NCI-H2081 (cell line): ENCODE results near the gene DNAJC1.
A peak's percentile ranks its signal among the peaks of the same experiment; 100 is the strongest.

Source experiments
- DNase-seq, 2 experiments: peaks; one replicate each; lab custom pipeline; 2025; lab: John Stamatoyannopoulos, UW

The DNAJC1 gene

GRCh38 chr10:22006379-22006884 lies 2.9 kb upstream of the DNAJC1 start:
- DNase-seq, result no peak

DNA sequence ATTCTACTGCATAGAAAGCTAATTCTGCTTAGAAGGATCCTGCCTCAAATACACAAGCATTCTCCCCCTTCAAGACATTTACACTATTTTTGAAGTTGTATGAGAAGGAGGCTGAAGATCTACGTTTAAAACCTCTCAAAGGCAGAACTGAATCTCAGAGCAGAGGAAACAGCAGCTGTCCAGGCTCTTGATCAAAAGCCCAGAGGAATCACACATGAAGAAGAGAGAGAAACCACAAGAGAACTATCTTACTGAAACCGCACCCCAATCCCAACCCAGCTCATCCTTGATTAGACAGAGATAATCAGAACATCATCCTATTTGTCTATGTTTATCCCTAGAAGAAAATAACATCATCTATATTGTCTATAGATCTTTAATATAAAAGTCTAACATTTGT lies 2.2 kb upstream of the DNAJC1 start:
- DNase-seq, result no peak

DNA sequence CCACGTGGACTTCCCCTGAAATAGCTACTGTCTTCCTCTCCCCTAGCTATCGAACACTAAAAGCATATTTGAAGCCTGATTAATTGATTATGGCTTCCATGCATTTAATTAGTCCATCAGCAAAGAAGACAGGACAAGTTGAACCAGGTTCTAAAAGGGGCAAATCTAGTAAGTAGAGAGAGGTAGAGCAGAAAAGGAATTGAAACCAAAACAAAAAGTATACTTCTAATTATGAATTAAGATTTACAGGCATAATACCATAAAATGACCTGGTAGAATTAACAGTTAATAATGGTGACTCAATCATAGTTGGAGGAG lies 393 bp upstream of the DNAJC1 start:
- no peak for DNase-seq

DNA sequence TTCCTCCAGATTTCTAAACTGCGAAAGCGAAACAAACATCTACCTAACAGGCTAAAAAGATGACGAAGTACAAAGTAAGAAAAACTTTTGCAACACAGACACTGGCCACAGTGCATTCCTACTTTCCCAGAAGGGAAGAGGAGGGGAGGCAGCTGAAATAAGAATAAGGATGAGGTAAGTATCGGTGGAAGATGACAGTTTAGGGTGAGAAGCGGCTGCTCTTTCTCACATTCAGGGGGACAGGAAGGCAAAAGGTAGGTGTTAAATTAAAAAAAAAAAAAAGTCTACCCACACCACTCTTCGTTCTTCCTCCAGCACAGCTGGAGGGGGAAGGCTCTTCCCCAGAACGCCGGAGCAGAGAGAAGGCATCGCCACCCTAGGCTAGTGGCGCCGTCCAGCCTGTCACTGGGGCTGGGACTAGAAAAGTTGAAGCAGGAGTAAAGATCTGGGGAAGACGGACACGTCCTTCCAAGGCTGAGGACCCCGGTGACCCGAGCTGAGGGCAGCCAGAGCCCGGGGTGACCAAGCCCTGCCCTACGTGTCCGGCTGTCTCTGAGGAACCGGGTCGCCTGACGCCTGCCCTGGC lies 846 bp downstream of the DNAJC1 start:
- no peak for DNase-seq

- DNase-seq, result no peak
These were observed 8.0 kb downstream of the DNAJC1 start for GRCh38 chr10:21995557-21995956.

GRCh38 chr10:21993360-21994001 lies 10.0 kb downstream of the DNAJC1 start:
- DNase-seq, result peak in 1 of 2 experiments; percentile 1

DNA sequence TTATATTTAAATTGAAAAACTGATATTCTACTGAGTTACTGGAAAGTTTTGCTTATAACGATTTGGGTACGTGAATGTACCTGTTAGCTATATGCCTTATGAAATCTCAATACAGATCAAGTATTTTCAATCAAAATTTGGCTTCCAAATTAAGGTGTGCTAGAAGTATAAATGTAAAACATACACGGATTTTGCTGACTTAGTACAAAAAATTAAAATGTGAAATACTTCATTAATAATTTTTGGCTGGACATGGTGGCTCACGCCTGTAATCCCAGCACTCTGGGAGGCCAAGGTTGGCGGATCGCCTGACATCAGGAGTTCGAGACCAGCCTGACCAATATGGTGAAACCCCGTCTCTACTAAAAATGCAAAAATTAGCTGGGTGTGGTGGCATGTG lies 11.7 kb downstream of the DNAJC1 start:
- DNase-seq, result no peak

DNA sequence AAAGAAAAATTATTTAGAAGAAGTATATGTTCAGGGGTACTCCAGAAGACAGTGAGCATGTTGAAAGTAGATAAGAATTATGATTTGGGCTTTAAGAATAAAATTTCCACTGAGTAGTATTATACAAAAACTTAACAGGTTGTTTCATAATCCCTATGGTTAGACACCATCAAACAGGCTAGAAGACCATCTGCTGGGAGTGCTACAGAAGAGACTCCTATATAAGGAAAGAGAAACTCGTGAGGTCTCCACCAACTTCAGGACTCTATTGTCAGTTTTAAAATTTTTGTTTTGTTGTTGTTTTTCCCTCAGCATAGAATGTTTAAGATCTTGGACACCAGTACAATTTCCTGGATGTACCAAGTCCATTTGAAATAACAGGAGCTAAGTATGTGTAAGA lies 13.1 kb downstream of the DNAJC1 start:
- DNase-seq, result no peak

- peak; percentile 39 to 55 for DNase-seq
These were observed 13.9 kb downstream of the DNAJC1 start for GRCh38 chr10:21989453-21990154.

DNA sequence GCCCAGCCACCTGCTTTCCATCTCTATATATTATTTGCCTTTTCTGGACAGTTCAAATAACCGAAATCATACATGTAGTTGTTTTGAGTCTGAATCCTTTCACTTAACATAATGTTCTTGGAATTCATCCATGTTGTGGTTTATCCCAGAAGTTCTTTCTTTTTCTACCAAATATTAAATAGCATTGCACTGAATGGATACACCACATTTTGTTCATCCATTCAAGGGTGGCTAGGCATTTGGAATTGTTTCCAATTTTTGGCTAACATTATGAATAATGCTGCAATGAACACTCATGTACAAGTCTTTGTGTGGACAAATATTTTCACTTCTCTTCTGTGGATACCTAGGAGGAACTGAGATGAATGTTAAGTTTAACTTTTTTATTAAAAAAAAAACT lies 18.0 kb downstream of the DNAJC1 start:
- DNase-seq, result no peak

DNA sequence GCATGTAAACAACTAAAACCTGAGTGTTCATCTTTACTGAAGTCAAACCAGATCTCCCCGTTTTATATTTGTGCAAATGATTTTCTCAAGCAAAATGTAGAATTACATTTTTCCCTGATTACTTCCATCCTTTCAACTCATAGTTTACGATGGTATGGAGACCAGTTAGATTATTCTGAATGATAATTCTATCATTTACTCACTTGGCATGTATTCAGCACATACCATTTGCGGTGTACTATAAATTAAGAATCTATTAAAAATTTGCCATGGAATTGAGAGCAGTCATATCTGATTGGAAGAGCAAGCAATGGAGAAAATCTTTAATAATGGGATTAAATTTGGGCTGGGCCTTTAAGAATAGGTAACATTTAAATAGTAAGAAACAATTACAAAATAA lies 22.4 kb downstream of the DNAJC1 start:
- DNase-seq, result no peak

- no peak for DNase-seq
These were observed 22.8 kb downstream of the DNAJC1 start for GRCh38 chr10:21980691-21981090.

DNA sequence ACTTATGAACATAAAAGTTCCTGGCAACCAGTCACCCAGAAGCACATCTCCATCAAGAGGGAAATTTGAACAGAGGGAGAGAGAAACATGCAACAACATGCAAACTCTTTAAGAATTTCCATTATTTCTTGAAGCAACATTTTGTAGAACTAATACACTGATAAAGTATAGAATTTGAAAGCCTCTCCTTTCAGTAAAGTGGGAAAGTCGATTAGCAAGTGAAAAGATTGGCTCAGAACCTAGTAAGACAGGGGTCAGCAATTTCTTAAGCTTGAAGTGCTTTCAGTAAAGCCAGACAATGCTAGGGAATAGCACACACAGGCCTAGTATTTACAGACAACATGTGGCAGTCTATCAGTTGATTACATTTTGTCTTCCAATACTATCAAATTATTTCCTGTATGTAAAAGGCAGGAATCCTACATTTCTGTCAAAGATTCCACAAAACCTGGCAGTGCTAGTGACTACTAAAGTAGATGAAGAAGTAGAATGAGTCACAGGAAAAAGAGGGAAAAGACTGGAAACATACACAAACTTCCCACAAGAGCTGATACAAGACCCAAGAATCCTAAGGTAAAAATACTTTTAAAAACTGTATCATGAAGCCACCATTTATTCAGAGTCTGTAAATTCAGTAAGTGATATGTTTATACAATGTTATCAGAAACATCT lies 25.2 kb downstream of the DNAJC1 start:
- no peak for DNase-seq

- DNase-seq, result no peak
These were observed 26.8 kb downstream of the DNAJC1 start for GRCh38 chr10:21976739-21977138.

DNA sequence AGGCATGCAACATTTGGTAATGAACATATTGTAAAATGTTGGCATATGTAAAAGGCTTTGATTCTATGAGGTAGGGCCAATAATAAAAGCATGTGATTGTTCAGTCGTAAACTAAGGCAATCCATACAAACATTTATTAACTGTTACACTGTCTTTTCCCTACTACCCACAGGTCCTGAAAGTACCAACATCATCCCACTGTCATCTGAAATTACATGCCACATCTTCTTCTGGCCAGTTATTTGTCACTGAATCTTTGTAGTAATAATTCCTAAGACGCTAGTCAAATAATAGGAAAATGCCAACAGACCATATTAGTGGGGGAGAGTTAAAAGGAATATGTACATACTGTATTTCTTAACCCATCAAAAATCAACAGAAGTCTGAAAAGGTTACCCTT lies 27.2 kb downstream of the DNAJC1 start:
- no peak for DNase-seq

GRCh38 chr10:21975378-21975990 lies 28.0 kb downstream of the DNAJC1 start:
- peak; percentile 47 to 92 for DNase-seq

- DNase-seq, result no peak
These were observed 30.9 kb downstream of the DNAJC1 start for GRCh38 chr10:21972584-21972983.

DNA sequence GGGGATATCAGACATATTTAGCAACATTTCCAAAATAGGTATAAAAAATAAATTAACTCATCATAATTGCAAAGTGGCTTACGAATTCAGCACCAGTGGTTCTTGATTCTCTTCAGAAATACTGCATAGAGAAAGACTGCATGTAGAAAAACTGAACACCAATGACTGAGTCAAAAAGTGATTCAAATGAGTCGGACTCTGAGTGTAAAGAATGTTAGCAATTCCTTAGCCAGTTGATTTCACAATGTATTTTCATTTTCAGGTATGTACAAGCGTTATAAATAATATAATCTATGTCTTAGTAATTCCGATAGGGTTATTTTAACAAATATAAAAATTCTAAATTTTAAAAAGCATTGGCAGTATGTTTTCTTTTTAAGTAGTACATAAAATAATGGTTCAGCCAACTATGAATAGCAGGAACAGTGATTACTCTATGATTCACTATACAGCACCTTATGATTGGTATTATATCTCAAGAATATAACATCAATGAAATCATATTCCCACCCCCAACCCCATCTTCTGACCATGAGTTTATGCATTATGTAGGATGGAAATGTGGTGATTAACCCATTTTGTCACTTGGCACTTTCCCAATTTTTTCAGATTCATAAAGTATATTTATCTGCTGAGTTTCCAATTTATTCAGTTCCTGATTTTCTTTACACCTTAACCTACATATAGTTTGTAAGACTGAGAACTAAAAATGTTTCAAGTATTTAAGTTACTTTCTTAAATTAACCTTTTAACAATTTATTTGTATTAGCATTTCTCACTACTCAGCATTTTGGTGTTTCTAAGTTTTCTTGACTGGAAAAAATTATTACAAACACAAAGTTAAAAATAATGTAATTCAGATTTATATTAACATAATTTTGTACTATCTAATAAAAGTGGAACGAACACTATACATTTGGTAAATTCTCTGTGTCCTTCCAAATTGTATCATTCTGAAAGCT lies 33.9 kb downstream of the DNAJC1 start:
- DNase-seq, result no peak

DNA sequence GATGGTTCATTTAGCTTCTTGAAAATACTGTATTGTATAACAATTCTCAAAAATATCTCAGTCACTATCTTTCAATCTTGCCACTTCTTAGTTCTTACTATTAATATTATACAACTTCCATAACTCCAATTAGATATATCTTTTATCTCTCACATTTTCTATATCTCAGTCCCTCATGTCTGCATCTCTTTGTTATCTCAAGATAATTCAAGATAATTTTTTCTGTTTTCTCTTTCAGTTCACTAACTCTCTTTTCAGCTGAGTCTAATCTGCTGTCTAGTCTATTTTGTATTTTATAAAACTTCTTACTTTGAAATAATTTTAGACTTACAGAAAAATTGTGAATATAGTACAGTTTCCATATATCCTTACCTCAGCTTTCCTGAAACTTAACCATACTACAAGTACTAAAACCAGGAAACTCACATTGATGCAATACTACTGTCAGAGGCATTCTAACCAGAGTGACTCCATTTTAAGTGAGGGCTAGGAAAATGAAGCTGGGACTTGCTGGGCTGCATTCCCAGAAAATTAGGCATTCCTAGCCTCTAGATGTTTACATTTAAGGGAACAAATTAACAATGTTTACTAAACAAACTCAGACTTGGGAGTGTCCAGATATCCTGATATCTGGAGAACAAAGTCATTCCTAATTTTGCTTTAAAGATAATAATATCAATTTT lies 38.4 kb downstream of the DNAJC1 start:
- no peak for DNase-seq

DNA sequence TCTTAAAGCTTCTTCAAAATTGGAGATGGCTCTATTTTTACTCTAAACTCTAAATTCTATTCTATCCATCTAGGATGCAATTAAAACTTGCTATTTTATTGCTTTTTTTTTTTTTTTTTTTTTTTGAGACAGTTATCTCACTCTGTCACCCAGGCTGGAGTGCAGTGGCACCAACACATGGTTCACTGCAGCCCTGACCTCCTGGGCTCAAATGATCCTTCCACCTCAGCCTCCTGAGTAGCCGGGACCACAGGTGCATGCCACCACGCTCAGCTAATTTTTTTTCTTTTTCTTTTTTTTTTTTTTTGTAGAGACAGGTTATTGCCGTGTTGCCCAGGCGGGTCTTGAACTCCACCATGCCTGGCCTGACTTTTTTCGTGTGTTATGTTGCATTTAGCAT lies 41.2 kb downstream of the DNAJC1 start:
- DNase-seq, result no peak

DNA sequence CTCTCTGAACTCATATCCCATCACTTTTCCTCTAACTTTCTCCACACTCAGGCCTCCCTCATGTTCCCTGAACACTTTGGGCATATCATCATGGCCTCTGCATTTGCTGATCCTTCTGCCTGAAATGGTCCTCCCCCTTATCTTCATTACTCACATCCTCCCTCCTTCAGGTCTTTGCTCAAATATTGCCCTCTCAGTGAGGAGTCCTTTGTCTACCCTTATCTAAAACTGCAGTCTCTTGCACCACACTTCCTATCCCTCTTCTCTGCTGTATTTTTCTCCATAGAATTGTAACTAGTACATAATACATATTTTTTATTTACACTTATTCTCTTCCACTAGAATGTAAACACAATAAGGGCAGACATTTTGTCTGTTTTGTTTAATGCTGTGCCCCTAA lies 41.7 kb downstream of the DNAJC1 start:
- no peak for DNase-seq
